GM21360 (cell line): ENCODE results near the gene CDC73.
"Not testable (repeated sequence)": the region's sequence is repeated elsewhere in the genome, so short reads cannot be mapped to it uniquely, and the experiment has no call there.

ENCODE experiments used
- ATAC-seq: cut with Tn5 transposase; IDR thresholded peaks from one replicate; pipeline ENCODE4 v1.9.1; 2021; ENCODE audit warnings: mild to moderate bottlenecking, moderate library complexity; ENCODE audit not compliant: unreplicated experiment

The CDC73 gene

DNA sequence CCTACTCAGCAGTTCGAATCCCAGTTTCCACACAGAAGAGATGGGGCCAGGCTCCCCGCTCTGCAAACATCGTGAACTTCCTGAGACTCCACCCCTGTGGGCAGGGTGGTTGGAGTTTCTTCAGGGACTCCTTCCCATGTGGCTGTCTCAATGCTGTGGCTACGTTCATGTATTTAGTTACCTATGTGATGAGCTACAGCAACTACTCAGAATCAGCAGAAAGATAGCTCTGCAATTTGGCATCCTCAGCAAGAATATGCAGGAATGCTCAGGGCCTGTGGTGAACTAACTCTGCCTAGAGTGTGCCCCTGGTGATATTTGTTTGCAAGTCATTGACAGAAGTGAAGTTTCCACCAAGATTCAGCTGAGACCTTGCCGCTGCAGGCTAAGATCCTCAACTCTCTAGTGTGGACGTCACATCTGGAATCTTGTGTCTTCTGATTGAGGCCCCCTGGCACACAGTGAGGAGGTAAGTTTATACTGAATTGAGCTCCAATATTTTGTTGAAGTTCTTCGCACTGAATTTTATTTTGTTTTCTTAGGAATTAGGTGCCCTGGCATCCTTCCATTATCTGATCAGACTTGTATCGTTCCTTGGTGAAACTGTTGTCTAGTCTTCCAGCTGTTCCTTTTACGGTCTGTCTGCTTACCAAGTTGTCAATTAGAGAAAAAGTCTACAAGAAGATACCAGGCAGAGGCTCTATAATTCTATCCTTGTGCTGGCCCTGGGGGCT lies 8.4 kb upstream of the CDC73 start:
- no peak for ATAC-seq

DNA sequence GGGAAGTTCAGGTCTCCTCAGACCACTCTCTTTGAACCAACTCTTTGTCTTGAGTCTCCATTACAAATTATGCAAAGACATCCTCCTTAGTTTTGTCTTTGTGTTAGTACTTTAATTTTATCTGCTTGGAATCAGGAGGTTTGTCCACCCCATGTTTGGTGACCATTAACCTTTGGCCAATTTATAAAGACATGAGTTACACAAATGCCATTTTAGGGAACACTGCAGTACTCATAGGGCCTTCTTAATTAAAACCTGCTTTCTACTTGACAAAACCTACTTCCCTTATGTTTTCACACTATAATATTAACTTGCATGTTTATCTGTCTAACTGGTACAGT lies 7.9 kb upstream of the CDC73 start:
- no peak for ATAC-seq

DNA sequence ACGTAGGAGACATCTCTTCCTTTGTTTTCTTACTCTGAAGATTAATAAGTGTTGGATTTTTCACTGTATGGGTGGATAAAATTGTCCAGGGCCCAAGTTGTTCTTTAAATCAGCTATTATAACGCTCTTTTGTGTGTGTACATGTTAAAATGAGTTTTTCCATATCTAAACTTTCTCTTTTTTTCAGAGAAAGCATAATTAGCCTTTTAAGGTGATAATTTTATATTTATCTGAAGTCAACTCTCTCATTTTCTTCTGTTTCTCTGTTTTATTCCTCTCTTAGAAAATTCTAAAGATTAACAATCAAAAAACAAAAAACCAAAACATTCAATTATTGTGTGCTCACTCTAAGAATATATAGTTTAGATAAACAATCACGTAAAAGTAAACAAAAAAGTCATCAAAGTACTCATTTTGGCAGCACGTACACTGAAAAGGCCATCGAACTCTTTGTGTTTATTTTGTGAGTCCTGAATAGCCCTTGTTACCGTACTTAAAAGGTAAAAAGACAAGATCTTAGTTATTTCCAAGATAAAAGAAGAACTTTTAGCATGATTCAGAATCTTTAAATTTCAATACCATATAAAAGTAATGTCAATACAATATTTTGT lies 7.2 kb upstream of the CDC73 start:
- ATAC-seq = no peak

DNA sequence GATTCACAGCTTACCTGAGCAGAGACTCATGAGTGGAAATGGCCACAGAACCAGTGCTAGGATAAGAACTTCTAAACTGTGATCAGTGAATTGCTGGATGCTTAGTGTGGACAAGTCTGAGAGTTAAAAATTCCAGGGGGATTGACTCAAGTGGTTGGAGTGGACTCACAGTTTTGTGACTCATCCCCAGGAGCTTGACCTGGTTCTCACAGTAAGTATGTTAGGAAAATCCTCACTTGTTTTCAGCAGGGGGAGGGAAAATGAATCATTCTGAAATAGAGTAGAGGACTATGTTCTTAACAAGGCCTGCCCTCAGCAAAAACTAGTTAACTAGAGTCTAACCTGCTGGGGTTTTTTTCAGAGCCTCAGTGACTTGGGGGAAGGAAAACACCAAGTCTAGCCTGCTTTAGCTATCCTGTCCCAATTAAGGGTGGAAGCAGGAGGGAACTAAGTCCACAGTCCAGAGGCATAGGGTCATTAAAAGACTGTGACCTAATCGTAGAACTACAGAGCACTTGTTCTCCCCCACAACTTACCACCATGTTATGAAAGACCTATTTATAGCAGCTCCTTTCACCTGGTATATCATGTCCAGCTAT lies 6.1 kb upstream of the CDC73 start:
- ATAC-seq = no peak

DNA sequence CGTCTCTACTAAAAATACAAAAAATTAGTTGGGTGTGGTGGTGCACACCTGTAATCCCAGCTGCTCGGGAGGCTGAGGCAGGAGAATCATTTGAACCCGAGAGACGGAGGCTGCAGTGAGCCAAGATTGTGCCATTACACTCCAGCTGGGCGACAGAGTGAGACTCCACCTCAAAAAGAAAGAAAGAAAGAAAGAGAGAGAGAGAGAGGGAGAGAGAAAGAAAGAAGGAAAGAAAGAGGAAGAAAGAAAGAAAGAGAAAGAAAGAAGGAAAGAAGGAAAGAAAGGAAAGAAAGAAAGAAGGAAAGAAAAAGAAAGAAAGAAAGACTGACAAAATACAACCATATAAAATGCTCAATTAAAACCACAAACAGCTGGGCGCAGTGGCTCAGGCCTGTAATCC lies 4.7 kb upstream of the CDC73 start:
- ATAC-seq = not testable (repeated sequence)

DNA sequence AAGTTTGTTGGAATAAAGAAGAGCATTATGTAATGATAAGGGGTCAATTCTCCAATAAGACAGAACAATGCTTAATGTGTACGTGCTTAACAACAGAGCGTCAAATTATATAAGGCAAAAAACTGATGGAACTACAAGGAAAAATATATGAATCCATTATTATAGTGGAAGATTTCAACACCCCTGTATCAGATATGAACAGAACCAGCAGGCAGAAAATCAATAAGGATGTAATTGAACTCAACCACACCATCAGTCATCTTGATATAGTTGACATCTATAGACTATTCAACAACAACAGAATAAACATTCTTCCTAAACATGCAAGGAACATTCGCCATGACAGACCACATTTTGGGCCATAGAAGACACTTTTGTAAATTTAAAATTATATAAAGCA lies 3.6 kb upstream of the CDC73 start:
- no peak for ATAC-seq

DNA sequence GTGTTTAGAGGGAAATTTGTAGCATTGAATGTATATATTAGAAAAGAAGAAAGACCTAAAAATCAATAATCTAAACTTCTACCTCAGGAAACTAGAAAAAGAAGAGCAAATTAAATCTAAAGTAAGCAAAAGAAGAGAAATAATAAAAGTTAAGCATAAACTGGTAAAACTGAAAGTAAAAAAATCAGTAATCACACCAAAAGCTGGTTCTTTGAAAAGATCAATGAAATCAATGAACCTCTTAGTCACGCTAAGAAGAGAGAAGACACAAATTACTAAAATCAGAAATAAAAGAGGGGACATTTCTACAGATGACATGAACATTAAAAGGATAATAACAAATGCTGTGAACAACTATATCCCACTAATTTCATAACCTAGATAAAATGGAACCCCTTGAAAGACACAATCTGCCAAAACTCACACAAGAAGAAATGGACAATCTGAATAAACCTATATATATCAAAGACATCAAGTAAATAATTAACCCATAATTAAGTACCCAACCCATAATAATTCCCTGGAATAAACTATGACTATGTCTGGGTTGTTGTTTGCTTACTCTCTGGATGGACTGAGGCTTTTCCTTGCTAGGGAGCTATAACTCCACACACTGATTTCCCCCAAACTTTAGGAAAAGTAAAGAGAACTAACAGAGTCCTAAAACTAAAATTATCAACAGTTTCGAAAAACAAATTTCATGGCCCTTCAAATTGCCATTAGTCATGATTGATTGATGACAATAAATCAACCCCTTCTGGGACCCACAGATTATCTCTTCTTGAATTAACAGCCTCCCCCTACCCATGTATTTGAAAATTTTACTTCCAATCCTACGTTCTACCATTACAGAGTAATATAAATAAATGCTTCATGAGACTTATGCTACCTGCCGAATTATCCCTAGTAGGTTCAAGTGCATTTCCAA lies 2.8 kb upstream of the CDC73 start:
- ATAC-seq = no peak

DNA sequence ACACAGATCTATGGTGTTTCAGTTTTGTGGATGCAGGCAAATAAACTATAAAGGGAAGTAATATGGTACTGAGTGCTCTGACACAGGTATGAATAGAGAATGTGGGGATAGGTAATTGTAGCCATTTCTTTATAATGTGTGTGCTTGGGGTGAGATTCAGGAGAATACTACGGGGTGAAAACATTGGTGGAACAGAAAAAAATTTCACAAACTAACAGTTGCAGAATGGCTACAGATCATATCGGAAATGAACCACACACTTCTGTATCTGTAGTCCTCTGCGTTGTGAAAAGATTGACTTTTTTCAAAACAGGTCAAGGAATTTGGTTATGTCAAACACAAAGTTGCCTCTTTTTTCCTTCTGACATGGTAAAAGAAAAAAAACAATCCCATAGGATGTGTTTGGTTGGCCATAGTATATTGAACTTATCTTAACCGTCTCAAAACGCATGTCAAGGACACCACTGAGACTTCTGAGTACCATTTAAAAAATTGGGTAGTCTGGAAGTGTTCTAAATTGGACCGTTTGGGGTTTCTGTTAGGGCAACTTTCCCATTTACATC lies 1.1 kb upstream of the CDC73 start:
- no peak for ATAC-seq

DNA sequence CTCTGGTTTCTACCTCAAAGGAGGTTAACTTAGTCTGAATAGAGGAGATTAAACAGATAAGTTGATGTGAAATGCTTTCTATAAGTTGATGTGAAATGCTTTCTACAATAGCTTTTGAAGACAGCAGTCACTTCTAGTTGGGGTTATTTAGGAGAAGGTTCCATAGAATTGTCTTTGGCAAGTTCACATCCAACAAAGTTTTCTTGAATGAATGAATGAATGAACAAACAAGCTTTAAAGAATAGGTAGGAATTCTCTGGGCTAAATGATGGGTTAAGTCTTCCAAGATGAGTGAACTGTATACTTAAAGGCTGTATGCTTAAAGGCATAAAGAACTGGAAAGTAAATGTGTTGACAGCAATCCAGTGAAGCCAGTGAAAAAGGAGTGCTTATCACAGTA lies 1.9 kb downstream of the CDC73 start:
- no peak for ATAC-seq

DNA sequence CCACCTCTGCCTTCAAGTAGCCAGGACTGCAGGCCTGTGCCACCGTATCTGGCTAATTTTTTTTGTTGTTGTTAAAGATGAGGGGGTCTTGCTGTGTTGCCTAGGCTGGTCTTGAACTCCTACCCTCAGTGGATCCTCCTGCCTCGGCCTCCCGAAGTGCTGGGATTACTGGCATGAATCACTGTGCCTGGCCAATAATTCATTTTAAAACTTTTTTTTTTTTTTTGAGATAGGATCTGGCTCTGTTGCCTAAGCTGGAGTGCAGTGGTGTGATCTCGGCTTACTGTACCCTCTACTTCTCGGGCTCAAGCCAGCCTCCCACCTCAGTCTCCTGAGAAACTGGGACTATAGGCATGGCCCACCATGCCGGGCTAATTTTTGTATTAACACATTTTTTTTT lies 3.5 kb downstream of the CDC73 start:
- ATAC-seq = no peak

DNA sequence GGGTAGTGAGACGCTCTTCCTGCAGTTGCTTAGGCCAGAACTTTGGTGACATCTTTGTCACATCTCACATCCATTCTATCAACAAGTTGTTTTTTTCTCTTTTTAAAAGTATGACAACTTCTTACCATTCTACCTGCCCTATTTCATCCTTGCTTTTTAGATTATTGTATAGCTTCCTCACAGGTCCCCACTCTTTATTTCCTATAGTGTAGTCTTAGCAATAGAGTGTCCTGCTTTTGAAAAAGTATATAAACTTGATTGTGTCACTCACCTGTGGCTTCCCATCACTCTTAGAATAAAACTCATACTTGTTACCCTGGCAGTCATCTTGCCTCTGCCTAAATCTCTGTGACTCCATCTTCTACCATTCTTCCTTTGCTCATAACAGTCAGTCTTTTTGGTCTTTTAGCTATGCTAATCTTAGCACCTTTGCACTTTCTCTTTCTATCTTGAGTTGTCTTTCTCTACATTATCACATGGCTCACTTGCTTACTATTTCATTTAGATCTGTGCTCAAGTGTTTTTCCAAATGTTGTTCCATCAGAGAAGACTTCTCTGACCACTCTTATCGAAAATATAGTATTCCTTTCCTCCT lies 9.5 kb downstream of the CDC73 start:
- ATAC-seq = peak; percentile 63

DNA sequence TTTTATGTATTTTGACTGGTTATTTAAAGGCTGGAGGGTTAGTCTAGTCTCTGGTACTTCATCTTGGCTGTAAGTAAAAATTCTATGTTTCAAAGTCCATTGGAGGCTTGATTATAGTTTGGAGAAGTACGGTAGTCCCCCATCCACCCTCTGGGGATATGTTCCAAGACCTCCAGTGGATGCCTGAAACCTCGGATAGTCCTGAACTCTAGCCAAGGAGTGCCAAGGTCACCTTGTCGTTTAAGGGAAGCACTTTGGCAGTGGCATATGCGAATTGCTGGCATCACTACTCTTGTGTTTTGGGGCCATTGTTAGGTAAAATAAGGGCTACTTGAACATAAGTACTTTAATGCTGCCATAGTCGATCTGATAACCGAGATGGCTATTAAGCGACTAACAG lies 18.4 kb downstream of the CDC73 start:
- no peak for ATAC-seq

DNA sequence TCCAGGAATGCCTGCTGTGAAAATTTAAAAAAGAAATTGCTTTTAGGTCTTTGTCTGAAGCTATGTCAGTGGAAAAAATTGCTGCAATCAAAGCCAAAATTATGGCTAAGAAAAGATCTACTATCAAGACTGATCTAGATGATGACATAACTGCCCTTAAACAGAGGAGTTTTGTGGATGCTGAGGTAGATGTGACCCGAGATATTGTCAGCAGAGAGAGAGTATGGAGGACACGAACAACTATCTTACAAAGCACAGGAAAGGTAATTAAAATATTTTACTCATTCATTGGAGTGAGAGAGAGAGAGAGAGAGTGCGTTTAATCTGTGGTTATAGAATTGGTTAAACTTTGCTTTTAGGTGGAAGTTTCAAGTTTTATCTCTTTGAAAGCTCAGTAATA lies 20.0 kb downstream of the CDC73 start:
- ATAC-seq = no peak

DNA sequence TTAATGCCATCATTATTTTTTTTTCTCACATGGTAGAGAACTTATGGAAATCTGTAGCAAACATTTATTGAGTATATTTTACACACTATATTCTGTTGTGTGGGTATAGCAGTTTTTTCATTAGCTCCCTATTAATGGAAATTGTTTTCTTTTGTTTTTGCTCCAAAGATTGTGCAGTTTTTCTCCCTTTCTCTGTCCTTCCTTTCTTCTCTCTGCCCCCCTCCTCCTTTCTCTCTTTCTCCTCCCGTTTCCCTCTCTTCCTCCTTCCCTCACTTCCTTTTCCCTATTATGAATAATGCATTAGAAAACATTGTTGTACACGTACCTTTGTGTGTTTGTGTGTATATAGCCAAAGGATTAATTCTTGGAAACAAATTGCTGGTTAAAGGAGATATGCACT lies 20.6 kb downstream of the CDC73 start:
- ATAC-seq = no peak

DNA sequence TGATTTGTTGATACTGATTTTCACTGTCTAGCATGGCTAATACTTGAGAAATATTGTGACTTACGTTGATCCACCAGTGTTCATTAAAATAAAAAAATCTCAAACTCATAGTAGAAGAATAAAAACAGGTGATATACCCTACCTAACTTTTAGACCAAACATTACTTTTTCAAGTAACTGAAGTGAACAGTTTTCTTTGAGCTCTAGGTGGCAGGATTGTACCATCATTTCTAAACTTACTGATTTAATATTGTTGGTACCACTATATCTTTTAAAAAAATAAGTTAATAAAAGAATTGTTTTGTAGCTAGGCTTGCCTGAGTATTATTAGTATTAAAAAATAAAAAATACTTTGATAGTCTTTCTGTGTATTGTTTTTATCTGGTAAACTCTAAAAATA lies 21.5 kb downstream of the CDC73 start:
- no peak for ATAC-seq

DNA sequence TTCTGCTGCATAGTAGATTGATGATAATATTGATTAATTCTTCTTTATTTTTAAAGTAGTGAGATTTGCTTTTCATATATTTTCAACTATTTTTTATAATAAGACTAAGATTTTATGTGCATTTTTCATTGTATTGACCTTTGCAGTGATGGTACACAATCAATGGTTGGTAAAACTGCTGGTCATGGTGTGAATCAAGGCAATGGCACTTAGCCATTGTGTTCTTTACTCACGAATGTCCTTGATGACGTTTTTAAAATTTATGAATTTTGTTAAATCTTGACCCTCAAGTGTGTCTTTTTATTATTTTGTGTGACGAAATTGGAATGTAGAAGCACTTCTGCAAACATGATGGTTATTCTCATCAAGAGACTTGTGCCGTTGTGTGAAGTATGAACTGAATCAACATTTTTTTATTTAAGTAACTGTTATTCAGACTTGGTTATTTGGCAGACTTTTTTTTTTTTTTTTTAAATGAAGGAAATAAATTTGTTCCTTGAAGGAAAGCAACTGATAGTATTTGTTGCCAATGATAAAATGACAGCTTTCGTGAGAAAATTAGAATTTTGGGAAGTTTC lies 22.6 kb downstream of the CDC73 start:
- no peak for ATAC-seq

DNA sequence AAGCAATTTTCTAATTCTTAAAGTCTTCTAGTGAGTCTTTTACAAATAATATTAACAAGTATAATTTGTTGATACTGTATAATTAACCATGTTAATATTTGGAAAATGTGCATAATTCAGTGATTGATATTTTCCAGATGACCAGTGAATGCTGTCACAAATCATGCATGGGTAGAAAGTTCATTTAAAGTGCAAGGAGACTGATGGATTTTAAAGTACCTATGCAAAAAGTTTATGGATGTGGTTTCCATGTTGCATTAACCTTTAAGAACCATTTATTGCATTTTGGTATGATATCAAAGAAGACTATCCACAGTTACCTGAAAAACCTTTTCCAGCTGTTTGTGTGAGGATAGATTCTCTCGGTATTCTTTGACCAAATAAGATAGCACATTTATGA lies 23.2 kb downstream of the CDC73 start:
- ATAC-seq = no peak

DNA sequence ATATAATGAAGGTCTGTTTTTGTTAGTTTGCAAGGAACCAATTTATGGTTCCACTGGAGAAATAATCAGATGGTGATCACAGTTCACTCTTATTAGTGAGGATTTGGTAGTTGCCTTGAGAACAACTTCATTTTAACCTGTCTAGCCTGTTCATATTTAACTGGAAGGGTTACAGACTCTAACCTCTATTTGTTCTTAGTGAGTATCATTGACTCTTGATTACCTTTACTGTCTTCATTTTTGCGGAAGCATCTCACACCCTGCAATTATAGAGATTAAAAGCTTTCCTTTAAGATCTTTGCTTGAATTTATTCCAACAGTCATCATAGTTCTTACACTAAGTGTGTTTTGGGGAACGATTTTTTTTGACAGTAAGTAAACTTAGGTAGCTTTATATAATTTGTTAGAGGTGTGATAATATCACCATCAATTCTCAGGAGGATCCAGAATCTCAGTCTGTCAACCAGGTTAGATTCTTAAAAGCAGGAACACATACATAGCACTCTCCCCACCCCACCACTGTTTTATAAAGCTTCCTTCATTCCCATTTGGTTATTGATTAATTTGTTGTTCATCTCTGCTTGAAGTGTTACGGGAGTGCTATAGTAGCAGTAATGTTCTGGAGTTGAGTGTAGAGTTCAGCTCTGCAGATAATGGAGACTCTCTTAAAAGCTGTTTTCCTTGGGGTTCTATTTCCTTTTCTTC lies 34.4 kb downstream of the CDC73 start:
- ATAC-seq = no peak

DNA sequence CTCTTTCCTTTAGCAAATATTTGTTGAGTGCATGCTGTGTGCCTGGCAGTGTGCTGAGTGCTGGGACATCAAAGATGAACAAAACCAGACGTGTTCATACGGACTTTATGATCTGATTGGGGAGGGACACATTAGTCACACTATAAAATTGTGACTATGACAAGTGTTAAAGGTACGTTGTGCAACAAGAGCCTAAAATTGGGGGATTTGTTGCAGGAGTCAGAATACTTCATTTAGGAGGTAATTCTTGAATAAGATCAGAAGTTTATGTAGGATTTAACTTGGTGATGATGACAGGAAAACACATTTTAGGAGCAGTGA lies 35.0 kb downstream of the CDC73 start:
- ATAC-seq = no peak

DNA sequence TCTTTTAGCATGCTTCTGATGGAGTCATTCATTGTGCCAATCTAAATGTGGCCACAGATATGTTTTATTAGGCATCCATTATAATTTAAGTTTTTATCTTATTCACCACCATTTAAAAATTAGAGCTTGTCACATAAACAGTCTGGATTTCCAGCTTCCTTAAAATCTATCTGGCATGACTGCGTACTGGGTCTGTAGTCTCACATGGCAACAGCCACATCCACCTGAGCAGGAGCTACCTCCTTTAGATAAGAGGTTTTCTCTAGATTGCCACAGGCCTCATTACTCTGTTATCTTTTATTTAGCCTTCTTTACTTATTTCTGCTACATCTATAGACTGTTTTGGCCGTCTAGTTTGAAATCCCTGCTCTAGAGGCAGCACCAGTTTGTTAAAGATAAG lies 35.5 kb downstream of the CDC73 start:
- no peak for ATAC-seq
